GM21367 (cell line): ENCODE results near the gene SLC25A5.
"Not testable (repeated sequence)": the region's sequence is repeated elsewhere in the genome, so short reads cannot be mapped to it uniquely, and the experiment has no call there.

Experiments used
- ATAC-seq: cut with Tn5 transposase; IDR thresholded peaks from one replicate; pipeline ENCODE4 v1.9.1; 2021; ENCODE audit not compliant: unreplicated experiment

Gene SLC25A5

DNA sequence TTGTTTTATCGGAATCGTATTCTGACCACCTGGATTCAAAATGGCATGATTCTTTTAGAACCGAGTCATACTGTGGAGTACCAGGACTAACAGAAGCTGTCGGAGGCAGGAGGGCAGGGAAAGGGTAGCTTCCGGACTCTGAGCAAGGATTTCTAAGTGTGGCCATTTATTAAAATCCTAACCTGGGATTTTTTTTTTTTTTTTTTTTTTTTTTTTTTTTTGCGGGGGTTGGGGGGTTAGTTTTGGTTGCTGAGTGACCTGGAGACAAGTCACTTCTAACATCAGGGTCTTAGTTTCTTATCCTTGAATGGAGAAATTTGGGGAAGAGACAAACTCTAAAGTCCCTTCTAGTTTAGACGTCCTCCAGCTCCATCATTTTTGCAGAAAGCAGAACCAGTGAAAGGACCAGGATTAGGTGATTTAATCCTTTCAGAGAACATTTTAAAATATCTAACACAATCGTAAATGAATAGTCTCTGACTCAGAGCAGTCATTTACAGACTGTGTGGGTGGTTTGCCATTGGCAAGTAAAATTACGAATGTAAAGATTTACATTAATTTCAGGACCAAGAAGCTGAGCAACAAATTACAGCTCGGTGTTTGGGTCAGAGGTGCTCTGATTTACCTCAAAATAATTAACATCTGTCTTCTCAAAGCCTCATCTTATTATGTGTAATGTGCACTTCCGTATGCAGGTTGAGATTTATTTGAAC, 7.3 kb downstream of the SLC25A5 start:
- ATAC-seq, result no peak

DNA sequence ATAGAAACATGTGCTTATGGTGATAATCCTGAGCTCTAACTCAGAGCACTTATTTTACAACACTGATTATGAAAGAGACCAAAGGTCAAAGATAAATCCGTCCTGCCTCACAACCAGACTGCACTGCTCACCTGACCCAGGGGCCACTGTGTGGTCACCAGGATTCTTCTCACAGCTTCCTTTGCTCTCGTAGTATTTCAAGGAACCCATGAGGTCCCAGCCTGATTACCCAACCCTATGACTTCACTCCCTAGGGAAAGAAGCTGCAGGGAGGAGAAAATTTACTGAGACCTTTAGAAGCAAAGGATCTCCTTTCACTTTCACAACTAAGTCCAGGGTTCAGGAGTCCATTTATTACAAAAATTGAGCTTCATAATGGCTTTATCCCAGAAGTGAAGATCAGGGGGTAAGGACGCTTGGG, 9.6 kb downstream of the SLC25A5 start:
- ATAC-seq, result no peak

DNA sequence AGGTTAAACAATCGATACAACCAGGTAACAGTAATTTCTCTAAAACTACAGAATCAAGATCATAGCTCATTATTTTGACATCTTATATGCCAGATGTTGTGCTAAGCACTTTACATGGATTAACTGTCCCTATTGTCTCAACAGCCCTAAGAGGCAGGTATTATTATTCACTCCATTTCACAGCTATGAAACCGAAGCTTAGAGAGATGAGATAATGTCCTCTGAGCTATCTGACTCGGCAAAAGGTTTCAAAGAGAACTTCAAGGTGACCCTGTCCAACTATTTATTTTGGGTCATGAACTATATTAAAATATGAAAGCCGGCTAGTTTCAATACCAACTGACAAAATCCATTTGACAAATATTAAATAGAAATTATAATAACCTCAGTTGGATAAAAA, 10.3 kb downstream of the SLC25A5 start:
- no peak for ATAC-seq

DNA sequence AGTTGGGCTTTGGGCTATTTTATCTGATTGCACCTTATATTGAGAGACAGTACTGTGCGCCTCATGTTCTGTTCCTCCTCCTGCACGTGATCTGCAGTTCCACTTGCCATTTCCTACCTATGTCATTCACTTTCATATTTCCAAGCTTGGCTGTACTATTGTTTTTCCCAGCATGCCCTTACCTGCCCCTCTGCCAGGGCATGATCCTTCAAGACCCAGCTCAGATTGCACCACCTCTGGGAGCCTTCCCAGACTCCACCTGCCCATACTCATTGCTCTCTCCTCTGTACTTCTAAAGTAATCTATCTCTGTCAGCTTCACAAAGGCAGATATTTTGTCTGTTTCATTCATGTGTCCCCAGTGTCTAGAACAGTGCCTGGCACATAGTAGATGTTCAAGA, 11.6 kb downstream of the SLC25A5 start:
- ATAC-seq, result no peak

- ATAC-seq, result no peak
These were observed 13.1 kb downstream of the SLC25A5 start for GRCh38 chrX:119481323-119481801.

DNA sequence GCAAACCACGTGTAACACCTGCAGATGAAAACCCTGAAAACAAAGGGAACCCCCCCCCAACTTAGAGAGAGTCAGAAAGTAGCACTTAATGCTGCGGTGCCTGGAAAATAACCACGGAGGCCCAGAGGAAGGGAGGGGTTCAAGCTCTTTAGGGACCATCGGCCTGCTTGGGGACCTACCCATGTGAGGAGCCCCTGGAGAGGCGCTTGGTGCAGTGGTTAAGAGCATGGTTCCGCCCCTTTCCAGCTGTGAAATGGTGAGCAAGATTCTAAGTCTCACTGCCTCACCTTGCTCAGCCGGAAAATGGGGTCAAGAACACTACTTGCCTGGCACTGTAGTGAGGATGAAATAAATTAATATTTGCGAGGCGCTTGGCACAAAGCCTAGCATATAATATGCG, 13.8 kb downstream of the SLC25A5 start:
- no peak for ATAC-seq

GRCh38 chrX:119482481-119483480, 14.5 kb downstream of the SLC25A5 start:
- ATAC-seq, result peak; percentile 79

GRCh38 chrX:119486745-119487144, 18.5 kb downstream of the SLC25A5 start:
- ATAC-seq, result no peak

DNA sequence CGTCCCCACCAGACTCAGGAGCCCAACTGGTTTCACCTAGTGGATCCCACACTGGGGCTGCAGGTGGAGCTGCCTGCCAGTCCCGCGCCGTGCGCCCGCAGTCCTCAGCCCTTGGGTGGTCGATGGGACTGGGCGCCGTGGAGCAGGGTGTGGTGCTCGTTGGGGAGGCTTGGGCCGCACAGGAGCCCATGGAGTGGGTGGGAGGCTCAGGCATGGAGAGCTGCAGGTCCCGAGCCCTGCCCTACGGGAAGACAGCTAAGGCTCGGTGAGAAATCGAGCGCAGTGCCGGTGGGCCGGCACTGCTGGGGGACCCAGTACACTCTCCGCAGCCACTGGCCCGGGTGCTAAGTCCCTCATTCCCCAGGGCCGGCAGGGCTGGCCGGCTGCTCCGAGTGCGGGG, 19.5 kb downstream of the SLC25A5 start:
- not testable (repeated sequence) for ATAC-seq

- ATAC-seq, result no peak
These were observed 20.5 kb downstream of the SLC25A5 start for GRCh38 chrX:119488749-119489148.

DNA sequence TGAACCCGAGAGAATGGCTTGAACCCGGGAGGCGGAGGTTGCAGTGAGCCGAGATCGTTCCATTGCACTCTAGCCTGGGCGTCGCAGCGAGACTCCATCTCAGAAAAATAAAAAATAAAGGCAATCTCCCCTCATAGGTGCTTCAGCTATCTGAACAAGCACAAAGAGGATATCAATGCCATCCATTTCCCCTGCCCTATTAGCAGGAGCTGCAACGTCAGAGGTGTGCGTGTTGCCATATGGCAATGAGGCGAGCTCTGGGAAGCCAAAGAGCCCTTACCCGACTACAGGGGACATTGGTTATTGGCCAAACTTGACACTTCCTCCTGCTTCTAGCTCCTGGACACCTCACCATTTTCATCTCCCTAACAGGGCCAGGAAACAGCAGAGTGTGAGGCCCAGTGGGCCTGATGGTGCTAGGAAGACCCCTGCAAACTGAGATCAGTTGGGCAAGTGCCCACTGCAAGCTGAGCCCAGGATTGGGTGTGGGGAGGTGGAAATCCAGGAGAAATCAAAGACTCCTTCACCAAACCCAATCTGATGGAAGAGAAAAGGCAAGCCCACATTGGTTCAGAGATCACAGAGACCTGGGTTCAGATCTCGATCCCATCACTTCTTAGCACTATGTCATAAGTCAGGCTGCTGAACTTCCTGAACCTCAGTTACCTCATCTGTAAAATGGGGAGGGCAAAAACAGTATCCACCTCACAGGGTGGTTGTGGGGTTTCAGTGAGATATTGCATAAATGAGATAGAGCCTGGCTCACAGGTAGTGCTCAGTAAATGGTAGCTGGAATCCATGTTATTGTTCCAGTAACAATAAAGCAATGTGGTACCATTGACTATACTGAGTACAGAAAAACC, 21.2 kb downstream of the SLC25A5 start:
- no peak for ATAC-seq

DNA sequence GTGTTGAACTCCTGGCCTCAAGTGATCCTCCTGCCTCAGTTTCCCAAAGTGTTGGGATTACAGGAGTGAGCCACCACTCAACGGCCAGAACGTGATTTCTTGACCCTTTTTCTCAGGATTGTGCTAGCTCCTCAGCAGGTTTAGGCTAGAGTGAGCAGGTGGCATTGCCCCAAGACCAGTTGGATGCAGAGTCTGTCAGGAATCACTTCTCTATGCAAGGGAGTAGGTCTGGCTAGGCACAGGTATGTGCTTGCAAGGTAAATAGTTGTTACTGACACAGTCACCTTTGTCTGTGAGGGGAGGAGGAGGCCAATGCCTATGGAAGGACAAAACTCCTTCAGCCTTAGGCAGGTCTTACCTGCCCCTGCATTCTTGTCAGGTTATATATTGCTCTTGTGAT, 24.2 kb downstream of the SLC25A5 start:
- ATAC-seq, result no peak

- not testable (repeated sequence) for ATAC-seq
These were observed 25.7 kb downstream of the SLC25A5 start for GRCh38 chrX:119493851-119494495.

DNA sequence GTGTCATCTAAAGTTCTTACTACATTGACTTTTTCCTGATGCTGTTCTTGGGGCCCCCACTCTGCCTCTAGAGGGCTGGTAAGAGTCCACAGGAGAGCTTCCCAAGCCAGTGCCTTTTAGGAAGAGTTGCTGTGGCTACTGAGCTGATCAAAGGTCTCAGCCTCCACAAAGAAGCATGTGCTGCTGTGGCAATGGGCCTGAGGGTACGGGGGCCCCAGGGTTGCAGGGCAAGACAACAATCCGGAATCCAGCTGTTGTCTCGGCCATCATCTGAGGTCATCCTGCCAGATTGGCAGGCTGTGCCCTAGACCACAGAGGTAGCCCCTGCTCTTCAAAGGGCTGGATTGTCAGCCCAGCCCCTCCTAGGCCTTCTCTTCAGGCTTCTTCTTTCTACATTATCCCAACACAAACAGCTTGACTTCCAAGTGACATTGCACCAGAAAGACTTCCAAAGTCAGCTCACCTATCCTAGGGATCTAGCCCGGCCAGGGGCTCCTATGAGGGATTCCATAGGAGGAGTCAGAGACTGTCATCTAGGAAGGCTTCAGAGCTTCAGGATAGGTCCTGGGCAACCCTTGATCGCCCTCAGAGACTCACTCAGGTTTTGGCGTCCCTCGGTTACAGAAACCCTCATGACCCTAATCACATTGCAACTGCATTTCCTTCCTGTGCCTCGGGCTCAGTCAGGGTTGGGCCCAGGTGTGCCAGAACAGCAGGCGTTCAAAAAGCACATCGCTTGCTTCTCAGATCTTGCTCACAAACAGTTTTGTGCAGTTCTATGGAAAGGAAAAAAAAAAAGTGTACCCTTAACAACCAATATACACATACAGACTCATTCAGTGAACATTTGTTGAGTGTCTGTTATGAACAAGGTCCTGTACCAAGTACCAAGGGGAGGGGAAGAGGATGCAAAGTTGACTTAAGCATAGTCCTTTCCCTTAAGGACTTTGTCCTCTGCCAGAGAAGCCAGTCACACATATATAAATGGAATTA, 27.8 kb downstream of the SLC25A5 start:
- no peak for ATAC-seq

- ATAC-seq, result no peak
These were observed 28.9 kb downstream of the SLC25A5 start for GRCh38 chrX:119497185-119497584.

DNA sequence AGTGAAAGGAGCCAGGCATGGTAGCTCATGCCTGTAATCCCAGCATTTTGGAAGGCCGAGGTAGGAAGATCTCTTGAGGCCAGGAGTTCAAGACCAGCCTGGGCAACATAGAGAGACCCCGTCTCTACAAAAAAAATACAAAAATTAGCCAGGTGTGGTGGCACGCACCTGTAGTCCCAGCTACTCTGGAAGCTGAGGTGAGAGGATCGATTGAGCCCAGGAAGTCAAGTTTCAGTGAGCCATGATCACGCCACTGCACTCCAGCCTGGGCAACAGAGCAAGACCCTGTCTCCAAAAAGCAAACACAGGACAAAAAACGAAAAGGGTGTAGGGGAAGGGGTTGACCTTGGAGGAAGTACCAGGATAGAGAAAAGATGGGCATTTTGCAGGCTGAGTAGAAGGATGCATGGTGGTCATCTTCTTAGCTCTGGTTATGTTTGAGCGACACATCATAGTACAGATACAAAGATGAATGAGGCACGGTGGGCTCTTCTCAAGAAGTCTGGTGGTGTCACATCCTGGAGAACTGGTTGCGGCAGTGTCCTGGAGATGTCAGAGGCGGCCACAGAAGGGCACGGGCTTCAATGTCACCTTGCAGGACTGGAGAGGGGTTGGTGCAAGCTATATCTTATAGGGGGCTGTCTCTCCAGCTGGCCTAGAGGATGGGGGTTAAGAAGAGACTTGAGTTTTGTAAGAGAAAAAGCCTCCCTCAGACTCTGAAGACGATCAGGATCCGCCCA, 32.0 kb downstream of the SLC25A5 start:
- ATAC-seq, result no peak

DNA sequence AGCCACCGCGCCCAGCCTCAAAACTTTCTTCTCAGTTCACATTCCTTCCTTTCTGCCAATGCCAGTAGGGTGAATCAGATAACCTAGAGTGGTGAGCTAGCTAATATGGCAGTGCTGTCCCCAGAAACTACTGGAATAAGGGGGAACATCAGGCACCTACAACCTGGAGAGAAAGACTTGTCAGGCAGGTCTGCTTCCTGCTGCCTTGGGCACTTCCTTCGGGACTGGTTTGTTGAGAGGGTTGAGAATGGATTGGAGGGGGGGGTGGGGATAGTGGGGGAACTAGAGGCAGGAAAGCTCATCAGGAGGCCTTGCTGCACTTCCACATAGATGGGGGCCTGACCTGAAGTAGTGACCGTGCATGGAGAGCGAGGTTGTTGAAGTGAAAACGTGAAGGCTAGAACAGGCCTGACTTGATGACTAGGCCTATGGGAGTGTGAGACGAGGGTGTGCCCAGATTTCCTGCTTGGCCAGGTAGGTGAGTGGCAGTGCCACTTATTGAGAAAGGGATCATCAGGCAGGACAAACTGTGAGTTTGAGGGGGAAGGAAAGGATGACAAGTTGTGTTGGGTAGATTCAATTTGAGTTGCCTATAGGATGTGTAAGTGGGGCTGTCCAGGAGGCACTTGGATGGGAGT, 33.4 kb downstream of the SLC25A5 start:
- no peak for ATAC-seq
